Measurements from ENCODE around the gene SCGB1D4.

The SCGB1D4 gene

DNA sequence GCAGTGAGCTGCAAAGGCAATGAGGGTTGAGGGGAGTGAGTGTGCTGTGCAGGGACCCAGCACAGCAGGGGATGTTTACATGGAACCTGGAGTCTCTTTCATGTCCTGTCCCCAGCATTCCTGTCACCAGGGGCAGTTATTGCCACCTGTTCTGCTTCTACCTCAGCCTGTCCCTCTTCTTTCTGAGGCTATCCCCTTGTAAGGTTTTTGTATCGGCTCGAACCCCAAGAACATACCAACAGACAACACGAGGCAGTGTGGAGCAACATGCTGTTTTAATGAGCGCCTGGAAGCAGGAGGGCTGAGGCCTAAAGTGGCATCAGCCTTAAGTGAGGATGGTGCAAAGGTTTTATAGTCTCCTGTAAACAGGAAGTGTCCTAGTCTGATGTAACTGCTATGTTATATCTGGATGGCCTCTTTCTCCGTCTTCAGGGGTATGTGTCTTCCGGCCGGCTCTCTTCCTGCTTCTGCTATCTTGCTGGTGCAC lies 25.0 kb downstream of the SCGB1D4 start:
- 91% methylated on average over 7 of the region's 7 CpGs for WGBS
- Histone ChIP-seq H3K36me3 (ENCODE audit: insufficient read depth, low read length) (no peaks in the 10 kb centered on the region), H3K9me3 (ENCODE audit: insufficient read depth, low read depth, low read length) (peaks cover 5% of the 10 kb centered on the region; the same call in 1 of the 2 replicates), H3K9ac (ENCODE audit: low read depth, low read length) (no peak overlapping the region), H3K27me3 (ENCODE audit: insufficient read depth, low read length) (no peaks in the 10 kb centered on the region), H3K4me1 (ENCODE audit: insufficient read depth, low read length) (0 out of 2 replicates have a peak, but pooled peaks cover 3% of the 10 kb centered on the region), H3K4me3 (ENCODE audit: low read length) (no peak overlapping the region), H3K27ac (ENCODE audit: low read depth, low read length) (no peak overlapping the region)

GRCh38 chr11:62273284-62273683 lies 25.6 kb downstream of the SCGB1D4 start:
- WGBS, result 84% methylated on average over 5 of the region's 5 CpGs
- Histone ChIP-seq H3K9ac (ENCODE audit: low read depth, low read length) (no peak overlapping the region), H3K9me3 (ENCODE audit: insufficient read depth, low read depth, low read length) (peaks cover 5% of the 10 kb centered on the region; the same call in 1 of the 2 replicates), H3K27me3 (ENCODE audit: insufficient read depth, low read length) (no peaks in the 10 kb centered on the region), H3K27ac (ENCODE audit: low read depth, low read length) (no peak overlapping the region), H3K4me1 (ENCODE audit: insufficient read depth, low read length) (0 out of 2 replicates have a peak, but pooled peaks cover 3% of the 10 kb centered on the region), H3K36me3 (ENCODE audit: insufficient read depth, low read length) (no peaks in the 10 kb centered on the region), H3K4me3 (ENCODE audit: low read length) (no peak overlapping the region)

DNA sequence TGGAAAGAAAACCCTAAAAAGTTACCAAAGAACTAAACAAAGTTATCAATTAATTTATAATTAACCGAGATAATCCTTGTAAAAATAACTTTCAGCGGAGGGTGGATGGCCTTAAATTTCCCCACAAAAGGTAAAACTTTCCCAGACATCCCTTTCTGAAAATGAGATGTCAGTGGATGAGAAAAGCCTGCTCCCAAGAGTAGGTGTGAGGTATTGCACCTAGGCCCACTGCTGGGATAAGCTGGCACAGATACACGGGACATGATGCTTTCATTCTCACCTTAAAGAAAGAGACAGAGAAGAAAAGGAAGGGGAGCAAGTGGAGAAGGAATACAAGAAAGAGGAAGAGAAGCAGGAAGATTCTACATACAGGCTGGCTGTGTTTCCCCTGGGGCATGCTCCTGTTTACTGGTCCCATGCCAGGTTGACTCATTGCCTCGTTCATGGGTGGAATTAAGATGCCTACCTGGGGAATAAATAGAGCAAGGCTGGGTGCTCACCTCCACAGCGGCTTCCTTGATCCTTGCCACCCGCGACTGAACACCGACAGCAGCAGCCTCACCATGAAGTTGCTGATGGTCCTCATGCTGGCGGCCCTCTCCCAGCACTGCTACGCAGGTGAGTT lies 29.1 kb downstream of the SCGB1D4 start, which contains the start of gene SCGB2A2:
Gene SCGB2A2 (plus strand): TSS at position 505 of the 625 bp plus-strand sequence. CDS start 59 bp downstream, at position 564.
- H3K9ac ChIP-seq (ENCODE audit: low read depth, low read length), result no peak within 1 kb of the TSS
- H3K27me3 ChIP-seq (ENCODE audit: insufficient read depth, low read length), result no peaks in the 10 kb centered on the region
- WGBS, result 93% methylated on average over 10 of the region's 10 CpGs

GRCh38 chr11:62267576-62267975 lies 31.3 kb downstream of the SCGB1D4 start:
- Histone ChIP-seq H3K27me3 (ENCODE audit: insufficient read depth, low read length) (no peaks in the 10 kb centered on the region), H3K9ac (ENCODE audit: low read depth, low read length) (no peak overlapping the region), H3K27ac (ENCODE audit: low read depth, low read length) (no peak overlapping the region), H3K4me1 (ENCODE audit: insufficient read depth, low read length) (no peaks in the 10 kb centered on the region), H3K36me3 (ENCODE audit: insufficient read depth, low read length) (no peaks in the 10 kb centered on the region), H3K4me3 (ENCODE audit: low read length) (no peak overlapping the region), H3K9me3 (ENCODE audit: insufficient read depth, low read depth, low read length) (no peaks in the 10 kb centered on the region)
- 92% methylated on average over 3 of the region's 3 CpGs for WGBS

More for the DNA sequence above, 29.1 kb downstream of the SCGB1D4 start, which contains the start of gene SCGB2A2:
- Histone ChIP-seq H3K4me1 (ENCODE audit: insufficient read depth, low read length) (0 out of 2 replicates have a peak, but pooled peaks cover 3% of the 10 kb centered on the region), H3K4me3 (ENCODE audit: low read length) (no peak within 1 kb of the TSS), H3K36me3 (ENCODE audit: insufficient read depth, low read length) (no peaks in the 10 kb centered on the region), H3K9me3 (ENCODE audit: insufficient read depth, low read depth, low read length) (no peaks in the 10 kb centered on the region), H3K27ac (ENCODE audit: low read depth, low read length) (no peak within 1 kb of the TSS)

DNA sequence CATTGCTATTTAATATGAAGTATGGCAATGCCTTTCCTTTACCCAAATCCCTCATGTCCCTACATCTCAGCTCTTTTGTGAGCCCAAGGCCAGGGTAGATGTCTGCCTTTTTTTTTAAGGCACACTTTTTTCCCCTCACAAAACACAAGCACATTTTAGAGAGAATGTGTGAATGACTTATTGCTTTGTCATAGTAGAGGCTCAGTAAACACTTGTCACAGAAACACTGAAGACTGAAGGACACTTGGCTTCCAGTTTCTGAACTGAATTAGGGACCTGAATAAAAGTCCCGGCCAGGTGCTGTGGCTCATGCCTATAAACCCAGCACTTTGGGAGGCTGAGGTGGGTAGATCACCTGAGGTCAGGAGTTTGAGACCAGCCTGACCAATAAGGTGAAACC lies 31.8 kb downstream of the SCGB1D4 start:
- no peak overlapping the region for H3K9ac ChIP-seq (ENCODE audit: low read depth, low read length)
- 100% methylated on average over 1 of the region's 1 CpG for WGBS
- no peak overlapping the region for H3K27ac ChIP-seq (ENCODE audit: low read depth, low read length)
- no peaks in the 10 kb centered on the region for H3K4me1 ChIP-seq (ENCODE audit: insufficient read depth, low read length)
- H3K27me3 ChIP-seq (ENCODE audit: insufficient read depth, low read length), result no peaks in the 10 kb centered on the region
- H3K36me3 ChIP-seq (ENCODE audit: insufficient read depth, low read length), result no peaks in the 10 kb centered on the region
- H3K4me3 ChIP-seq (ENCODE audit: low read length), result no peak overlapping the region
- H3K9me3 ChIP-seq (ENCODE audit: insufficient read depth, low read depth, low read length), result no peaks in the 10 kb centered on the region

- no peak overlapping the region for H3K9ac ChIP-seq (ENCODE audit: low read depth, low read length)
- H3K4me3 ChIP-seq (ENCODE audit: low read length), result no peak overlapping the region
- 87% methylated on average over 4 of the region's 4 CpGs for WGBS
- H3K27ac ChIP-seq (ENCODE audit: low read depth, low read length), result no peak overlapping the region
- no peaks in the 10 kb centered on the region for H3K36me3 ChIP-seq (ENCODE audit: insufficient read depth, low read length)
- H3K4me1 ChIP-seq (ENCODE audit: insufficient read depth, low read length), result no peaks in the 10 kb centered on the region
- no peaks in the 10 kb centered on the region for H3K9me3 ChIP-seq (ENCODE audit: insufficient read depth, low read depth, low read length)
- H3K27me3 ChIP-seq (ENCODE audit: insufficient read depth, low read length), result peaks cover 4% of the 10 kb centered on the region; the same call in 1 of the 2 replicates
Observed at GRCh38 chr11:62266558-62266957, 32.3 kb downstream of the SCGB1D4 start.

- H3K4me3 ChIP-seq (ENCODE audit: low read length), result no peak overlapping the region
- H3K27ac ChIP-seq (ENCODE audit: low read depth, low read length), result no peak overlapping the region
- H3K9me3 ChIP-seq (ENCODE audit: insufficient read depth, low read depth, low read length), result no peaks in the 10 kb centered on the region
- 0 out of 2 replicates have a peak, but pooled peaks cover 6% of the 10 kb centered on the region for H3K4me1 ChIP-seq (ENCODE audit: insufficient read depth, low read length)
- WGBS, result 100% methylated on average over 1 of the region's 1 CpG
- H3K36me3 ChIP-seq (ENCODE audit: insufficient read depth, low read length), result no peaks in the 10 kb centered on the region
- peaks cover 4% of the 10 kb centered on the region; the same call in 1 of the 2 replicates for H3K27me3 ChIP-seq (ENCODE audit: insufficient read depth, low read length)
- H3K9ac ChIP-seq (ENCODE audit: low read depth, low read length), result no peak overlapping the region
Observed at GRCh38 chr11:62264004-62264403, 34.9 kb downstream of the SCGB1D4 start.

GRCh38 chr11:62260261-62260953 lies 38.5 kb downstream of the SCGB1D4 start:
- WGBS, result 74% methylated on average over 6 of the region's 6 CpGs
- H3K27ac ChIP-seq (ENCODE audit: low read depth, low read length), result no peak overlapping the region
- no peaks in the 10 kb centered on the region for H3K9me3 ChIP-seq (ENCODE audit: insufficient read depth, low read depth, low read length)
- H3K4me3 ChIP-seq (ENCODE audit: low read length), result no peak overlapping the region
- H3K36me3 ChIP-seq (ENCODE audit: insufficient read depth, low read length), result no peaks in the 10 kb centered on the region
- no peak overlapping the region for H3K9ac ChIP-seq (ENCODE audit: low read depth, low read length)
- peaks cover 4% of the 10 kb centered on the region; the same call in 1 of the 2 replicates for H3K27me3 ChIP-seq (ENCODE audit: insufficient read depth, low read length)
- H3K4me1 ChIP-seq (ENCODE audit: insufficient read depth, low read length), result 0 out of 2 replicates have a peak, but pooled peaks cover 6% of the 10 kb centered on the region

DNA sequence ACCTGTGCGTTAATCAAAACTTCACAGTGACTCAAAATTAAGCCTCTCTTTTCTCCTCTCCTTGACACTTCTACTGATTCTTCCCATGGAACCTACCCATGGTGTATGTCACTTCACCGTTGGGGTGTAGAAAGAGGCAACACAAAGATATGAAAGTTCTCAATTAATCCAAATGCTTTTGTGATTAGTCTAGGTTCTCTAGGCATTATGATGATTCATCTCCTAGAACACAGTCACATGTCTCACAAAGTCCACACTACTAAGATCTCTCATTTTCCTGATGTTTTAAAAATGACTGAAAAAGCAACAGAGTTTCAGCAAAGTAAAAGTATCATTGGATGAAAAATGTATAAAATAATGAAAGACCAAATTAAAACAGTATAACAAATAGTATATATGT lies 42.6 kb downstream of the SCGB1D4 start:
- H3K27me3 ChIP-seq (ENCODE audit: insufficient read depth, low read length), result no peaks in the 10 kb centered on the region
- peaks cover 20% of the 10 kb centered on the region for H3K9me3 ChIP-seq (ENCODE audit: insufficient read depth, low read depth, low read length)
- no peak overlapping the region for H3K27ac ChIP-seq (ENCODE audit: low read depth, low read length)
- WGBS, result 78% methylated on average over 2 of the region's 2 CpGs
- H3K36me3 ChIP-seq (ENCODE audit: insufficient read depth, low read length), result no peaks in the 10 kb centered on the region
- H3K4me1 ChIP-seq (ENCODE audit: insufficient read depth, low read length), result 0 out of 2 replicates have a peak, but pooled peaks cover 6% of the 10 kb centered on the region
- H3K9ac ChIP-seq (ENCODE audit: low read depth, low read length), result no peak overlapping the region
- H3K4me3 ChIP-seq (ENCODE audit: low read length), result no peak overlapping the region

- WGBS, result 61% methylated on average over 2 of the region's 3 CpGs
- Histone ChIP-seq H3K4me1 (ENCODE audit: insufficient read depth, low read length) (no peaks in the 10 kb centered on the region), H3K27ac (ENCODE audit: low read depth, low read length) (no peak overlapping the region), H3K27me3 (ENCODE audit: insufficient read depth, low read length) (no peaks in the 10 kb centered on the region), H3K9me3 (ENCODE audit: insufficient read depth, low read depth, low read length) (peaks cover 30% of the 10 kb centered on the region), H3K9ac (ENCODE audit: low read depth, low read length) (no peak overlapping the region), H3K4me3 (ENCODE audit: low read length) (no peak overlapping the region), H3K36me3 (ENCODE audit: insufficient read depth, low read length) (no peaks in the 10 kb centered on the region)
Observed at GRCh38 chr11:62253999-62254542, 44.8 kb downstream of the SCGB1D4 start.

GRCh38 chr11:62251698-62252097 lies 47.2 kb downstream of the SCGB1D4 start:
- 68% methylated on average over 4 of the region's 4 CpGs for WGBS
- no peak overlapping the region for H3K27ac ChIP-seq (ENCODE audit: low read depth, low read length)
- peaks cover 30% of the 10 kb centered on the region for H3K9me3 ChIP-seq (ENCODE audit: insufficient read depth, low read depth, low read length)
- no peaks in the 10 kb centered on the region for H3K36me3 ChIP-seq (ENCODE audit: insufficient read depth, low read length)
- no peak overlapping the region for H3K9ac ChIP-seq (ENCODE audit: low read depth, low read length)
- no peak overlapping the region for H3K4me3 ChIP-seq (ENCODE audit: low read length)
- H3K27me3 ChIP-seq (ENCODE audit: insufficient read depth, low read length), result no peaks in the 10 kb centered on the region; the same call in 1 of the 2 replicates
- no peaks in the 10 kb centered on the region for H3K4me1 ChIP-seq (ENCODE audit: insufficient read depth, low read length)
